Sigmoid colon (tissue), 4 donors: ENCODE data around the gene UBALD2.

Source experiments
- CTCF ChIP-seq, 4 experiments: fragments of 450-650 bp in 3 of 4; fragments of 200-600 bp in 1 of 4; IDR thresholded peaks; one replicate each; pipeline ENCODE4 v1.5.1; 2016 to 2019; ENCODE audit warnings: antibody characterized with exemption in 4 of 4, mild to moderate bottlenecking in 3 of 4, moderate library complexity in 2 of 4
- EP300 ChIP-seq, 4 donors: sonication (generic); formaldehyde crosslinking; IDR thresholded peaks; one replicate each; pipeline ENCODE4 v1.6.1; 2017; ENCODE audit warnings: antibody characterized with exemption in 4 of 4
- POLR2A ChIP-seq, 2 donors: fragments of 450-650 bp; IDR thresholded peaks; one replicate each; pipeline ENCODE4 v1.6.1; 2016; ENCODE audit warnings: antibody characterized with exemption in 2 of 2, mild to moderate bottlenecking in 2 of 2, moderate library complexity in 2 of 2
- POLR2AphosphoS5 ChIP-seq, 4 donors: sonication (generic); formaldehyde crosslinking; IDR thresholded peaks; one replicate each; pipeline ENCODE4 v1.6.1; 2017; ENCODE audit warnings: antibody characterized with exemption in 4 of 4

GRCh38 chr17:76255801-76256429 is 9.2 kb upstream of the UBALD2 start:
- no peak for TF ChIP-seq CTCF (IDR thresholded peaks at IDR 0.05)
- no peak for TF ChIP-seq POLR2A (IDR thresholded peaks at IDR 0.05)
- no peak for TF ChIP-seq EP300 (IDR thresholded peaks at IDR 0.05)
- TF ChIP-seq POLR2AphosphoS5 (IDR thresholded peaks at IDR 0.05) = no peak
